Measurements from ENCODE around the gene FSIP1. TPM values are rescaled to one million over a fixed set of nuclear protein-coding genes. Genes with fewer than 3 reads are reported as not detected.

FSIP1 gene
- total and polyA plus RNA-seq, 9 of the 15 experiments (the other 6 are each of a cell fraction or from before 2014, with no cell fraction given) = 0.07 to 0.51 (median 0.29) TPM

- peak; percentile 51 for FAIRE-seq
- in situ Hi-C loops (cut with MboI) = no loop called here
- TF ChIP-seq ARNT (IDR thresholded peaks at IDR 0.05) (no peak), KAT2B (IDR thresholded peaks at IDR 0.05; ENCODE audit: low read depth, low read length) (no peak), ZNF316 (IDR thresholded peaks at IDR 0.05) (peak; percentile 21; the same call in 1 of the 2 replicates), ETV6 (IDR thresholded peaks at IDR 0.05; ENCODE audit: borderline replicate concordance in 1 of 2, low read depth in 2 of 2, low read length in 1 of 2) (no peak), ETV6 (CRISPR knock-in tag; IDR thresholded peaks at IDR 0.05; ENCODE audit: borderline replicate concordance) (no peak), PTTG1 (tag; IDR thresholded peaks at IDR 0.05; ENCODE audit: low read depth) (no peak), ATF4 (CRISPR knock-in tag; IDR thresholded peaks at IDR 0.05) (no peak), TAL1 (IDR thresholded peaks at IDR 0.05) (no peak), ZNF175 (CRISPR knock-in tag; IDR thresholded peaks at IDR 0.05; ENCODE audit: low read depth) (no peak), SMAD4 (CRISPR knock-in tag; conservative IDR thresholded peaks at IDR 0.05) (0 out of 2 replicates have a peak, but pooled peaks have one; percentile 25), ZNF224 (CRISPR knock-in tag; IDR thresholded peaks at IDR 0.05) (no peak), ZNF445 (CRISPR knock-in tag; IDR thresholded peaks at IDR 0.05; ENCODE audit: low read depth) (no peak), NR2C1 (IDR thresholded peaks at IDR 0.05) (peak; percentile 40; the same call in 1 of the 2 replicates), NR2C1 (tag; IDR thresholded peaks at IDR 0.05) (peak; percentile 60; the same call in 1 of the 2 replicates), CHCHD3 (CRISPR knock-in tag; IDR thresholded peaks at IDR 0.05) (no peak), MAZ (CRISPR knock-in tag; conservative IDR thresholded peaks at IDR 0.05 in 1 of 2, IDR thresholded peaks at IDR 0.05 in 1 of 2) (no peak), HMBOX1 (IDR thresholded peaks at IDR 0.05) (0 out of 2 replicates have a peak, but pooled peaks have one; percentile 40)
- TF ChIP-seq, protein P1, sequence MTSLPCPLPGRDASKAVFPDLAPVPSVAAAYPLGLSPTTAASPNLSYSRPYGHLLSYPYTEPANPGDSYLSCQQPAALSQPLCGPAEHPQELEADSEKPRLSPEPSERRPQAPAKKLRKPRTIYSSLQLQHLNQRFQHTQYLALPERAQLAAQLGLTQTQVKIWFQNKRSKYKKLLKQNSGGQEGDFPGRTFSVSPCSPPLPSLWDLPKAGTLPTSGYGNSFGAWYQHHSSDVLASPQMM (CRISPR knock-in tag; IDR thresholded peaks at IDR 0.05) = no peak
- TF ChIP-seq, protein P2, sequence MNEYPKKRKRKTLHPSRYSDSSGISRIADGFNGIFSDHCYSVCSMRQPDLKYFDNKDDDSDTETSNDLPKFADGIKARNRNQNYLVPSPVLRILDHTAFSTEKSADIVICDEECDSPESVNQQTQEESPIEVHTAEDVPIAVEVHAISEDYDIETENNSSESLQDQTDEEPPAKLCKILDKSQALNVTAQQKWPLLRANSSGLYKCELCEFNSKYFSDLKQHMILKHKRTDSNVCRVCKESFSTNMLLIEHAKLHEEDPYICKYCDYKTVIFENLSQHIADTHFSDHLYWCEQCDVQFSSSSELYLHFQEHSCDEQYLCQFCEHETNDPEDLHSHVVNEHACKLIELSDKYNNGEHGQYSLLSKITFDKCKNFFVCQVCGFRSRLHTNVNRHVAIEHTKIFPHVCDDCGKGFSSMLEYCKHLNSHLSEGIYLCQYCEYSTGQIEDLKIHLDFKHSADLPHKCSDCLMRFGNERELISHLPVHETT (CRISPR knock-in tag; conservative IDR thresholded peaks at IDR 0.05 in 1 of 2, IDR thresholded peaks at IDR 0.05 in 1 of 2) = no peak
Measured at GRCh38 chr15:39701988-39702387, 80.7 kb downstream of the FSIP1 start.

More at GRCh38 chr15:39701988-39702387, 80.7 kb downstream of the FSIP1 start:
- CTCF ChIA-PET (ENCODE audit: low intra/inter-chr PET ratio) = no interaction called here
- Histone ChIP-seq H3K27ac (ENCODE audit: extremely low read depth, low read depth, low read length) (peak overlapping the region; percentile 29; the same call in 1 of the 3 replicates), H3K9me3 (replicated peaks; ENCODE audit: control insufficient read depth, insufficient read depth, low read depth, low read length) (0 out of 2 replicates have a peak, but pooled peaks cover 3% of the 10 kb centered on the region), H3K27me3 (ENCODE audit: control insufficient read depth in 2 of 2, insufficient read depth in 2 of 2, low read length in 2 of 2) (no peaks in the 10 kb centered on the region), H2AFZ (ENCODE audit: low read depth, low read length) (peak overlapping the region; percentile 82), H3K36me3 (ENCODE audit: control insufficient read depth, insufficient read depth, low read length) (no peaks in the 10 kb centered on the region), H3K4me1 (replicated peaks in 1 of 2; ENCODE audit: control insufficient read depth in 2 of 2, insufficient read depth in 2 of 2, low read length in 2 of 2) (peaks cover 9 to 38% of the 10 kb centered on the region in 2 experiments; a peak in 4 of 5 replicates), H3K4me2 (ENCODE audit: insufficient read depth, low read length) (no peak overlapping the region), H3K9me1 (ENCODE audit: control insufficient read depth, insufficient read depth, low read length) (no peaks in the 10 kb centered on the region), H4K20me1 (replicated peaks; ENCODE audit: control insufficient read depth, insufficient read depth, low read length) (no peaks in the 10 kb centered on the region), H3K79me2 (ENCODE audit: control insufficient read depth, insufficient read depth, low read length) (no peaks in the 10 kb centered on the region), H3K9ac (ENCODE audit: insufficient read depth in 1 of 2, low read depth in 2 of 2, low read length in 2 of 2) (no peak overlapping the region), H3K4me3 (no peak overlapping the region)
- POLR2A ChIA-PET = no interaction called here
- intact Hi-C loops (cut with micrococcal nuclease) = no loop called here
- peak in 2 of 4 experiments; percentile 13 to 28 for DNase-seq (ENCODE audit: extremely low read depth in 1 of 4, low spot score in 3 of 4)
- 57% methylated on average over 3 of the region's 3 CpGs for WGBS (ENCODE audit: insufficient coverage, low coverage, missing lambda C conversion rate)
- no peak for ATAC-seq
- BruUV-seq (replicated peaks) = no TSS peak

All from K562 (cell line).